MM.1S (cell line): ENCODE data around the gene ORAI3.

ENCODE experiments used
- DNase-seq: peaks from one replicate; pipeline ENCODE4 v3.0.0-alpha.2; 2015
- H2AFZ ChIP-seq: fragments of 300-600 bp; sonication (generic); 2 replicates; pipeline ENCODE4 v1.6.0; 2016; ENCODE audit warnings: antibody characterized with exemption, low read length
- H3F3A ChIP-seq: fragments of 300-600 bp; sonication (generic); 2 replicates; pipeline ENCODE4 v1.6.1; 2016; ENCODE audit warnings: mild to moderate bottlenecking, antibody characterized with exemption, low read length, moderate library complexity, mixed read lengths; ENCODE audit not compliant: insufficient read depth
- H3K27ac ChIP-seq: fragments of 300-600 bp; sonication (generic); 2 replicates; pipeline ENCODE4 v1.5.1; 2016; ENCODE audit warnings: mild to moderate bottlenecking, low read length
- H3K27me3 ChIP-seq: fragments of 300-600 bp; sonication (generic); replicated peaks from 2 replicates; pipeline ENCODE4 v1.6.0; 2016; ENCODE audit warnings: low read length; ENCODE audit not compliant: insufficient read depth
- H3K36me3 ChIP-seq: fragments of 300-600 bp; sonication (generic); replicated peaks from 2 replicates; pipeline ENCODE4 v1.6.1; 2016; ENCODE audit warnings: mild to moderate bottlenecking, low read length, mixed read lengths; ENCODE audit not compliant: insufficient read depth
- H3K4me1 ChIP-seq: fragments of 300-600 bp; sonication (generic); 2 replicates; pipeline ENCODE4 v1.6.1; 2016; ENCODE audit warnings: low read length, mixed read lengths
- H3K4me2 ChIP-seq: fragments of 300-600 bp; sonication (generic); 2 replicates; pipeline ENCODE4 v1.6.0; 2016; ENCODE audit warnings: low read depth, low read length
- H3K4me3 ChIP-seq: fragments of 300-600 bp; sonication (generic); 2 replicates; pipeline ENCODE4 v1.5.1; 2016; ENCODE audit warnings: low read length, mixed read lengths
- H3K79me2 ChIP-seq: fragments of 300-600 bp; sonication (generic); 2 replicates; pipeline ENCODE4 v1.6.1; 2016; ENCODE audit warnings: mixed run types, low read length, mixed read lengths
- H3K9ac ChIP-seq: fragments of 300-600 bp; sonication (generic); 2 replicates; pipeline ENCODE4 v1.6.1; 2016; ENCODE audit warnings: low read length, mixed read lengths
- H3K9me2 ChIP-seq: fragments of 300-600 bp; sonication (generic); replicated peaks from 2 replicates; pipeline ENCODE4 v1.6.1; 2016; ENCODE audit warnings: mild to moderate bottlenecking, low read length, mixed read lengths; ENCODE audit not compliant: insufficient read depth
- H3K9me3 ChIP-seq: fragments of 300-600 bp; sonication (generic); replicated peaks from 2 replicates; pipeline ENCODE4 v1.6.1; 2016; ENCODE audit warnings: mild to moderate bottlenecking, low read length, mixed read lengths; ENCODE audit not compliant: insufficient read depth
- H4K20me1 ChIP-seq: fragments of 300-600 bp; sonication (generic); 2 replicates; pipeline ENCODE4 v1.6.1; 2016; ENCODE audit warnings: mild to moderate bottlenecking, low read length, moderate library complexity, mixed read lengths; ENCODE audit not compliant: insufficient read depth
- EZH2 ChIP-seq: fragments of 300-600 bp; sonication (generic); optimal IDR thresholded peaks from 2 replicates; pipeline ENCODE3; 2017; ENCODE audit warnings: low read depth, mild to moderate bottlenecking, antibody characterized with exemption, low read length, mixed read lengths
- EZH2phosphoT487 ChIP-seq: fragments of 300-600 bp; sonication (generic); IDR thresholded peaks from 2 replicates; pipeline ENCODE4 v1.6.1; 2018; ENCODE audit warnings: antibody characterized with exemption, low read length
- TF ChIP-seq, protein P1 (sequence below): fragments of 300-600 bp; sonication (generic); IDR thresholded peaks from 2 replicates; pipeline ENCODE4 v1.5.1; 2016; ENCODE audit warnings: antibody characterized with exemption, low read length, mixed read lengths

Gene ORAI3

DNA sequence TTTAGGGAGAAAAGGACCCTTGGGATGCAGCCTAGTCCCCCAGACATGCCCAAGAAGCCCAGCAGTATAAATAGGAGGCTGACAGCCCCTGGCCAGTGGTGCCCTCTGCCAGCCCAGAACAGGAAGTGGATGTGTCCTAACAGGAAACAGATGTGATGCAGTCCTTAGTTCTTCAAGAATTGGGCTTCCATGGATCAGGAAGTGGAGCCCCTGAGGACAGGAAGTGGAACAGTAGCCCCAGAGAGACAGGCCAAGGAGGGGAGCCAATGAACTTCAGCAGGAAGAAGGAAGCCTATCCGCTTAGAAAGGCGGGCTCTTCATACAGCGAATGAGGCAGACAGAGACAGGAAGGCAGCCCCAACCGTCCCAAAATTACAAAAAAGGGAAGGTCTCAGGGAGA lies 45.3 kb upstream of the ORAI3 start:
- H2AFZ ChIP-seq = peak overlapping the region; percentile 63
- no peak for TF ChIP-seq EZH2
- TF ChIP-seq EZH2phosphoT487 = no peak
- TF ChIP-seq, protein P1, sequence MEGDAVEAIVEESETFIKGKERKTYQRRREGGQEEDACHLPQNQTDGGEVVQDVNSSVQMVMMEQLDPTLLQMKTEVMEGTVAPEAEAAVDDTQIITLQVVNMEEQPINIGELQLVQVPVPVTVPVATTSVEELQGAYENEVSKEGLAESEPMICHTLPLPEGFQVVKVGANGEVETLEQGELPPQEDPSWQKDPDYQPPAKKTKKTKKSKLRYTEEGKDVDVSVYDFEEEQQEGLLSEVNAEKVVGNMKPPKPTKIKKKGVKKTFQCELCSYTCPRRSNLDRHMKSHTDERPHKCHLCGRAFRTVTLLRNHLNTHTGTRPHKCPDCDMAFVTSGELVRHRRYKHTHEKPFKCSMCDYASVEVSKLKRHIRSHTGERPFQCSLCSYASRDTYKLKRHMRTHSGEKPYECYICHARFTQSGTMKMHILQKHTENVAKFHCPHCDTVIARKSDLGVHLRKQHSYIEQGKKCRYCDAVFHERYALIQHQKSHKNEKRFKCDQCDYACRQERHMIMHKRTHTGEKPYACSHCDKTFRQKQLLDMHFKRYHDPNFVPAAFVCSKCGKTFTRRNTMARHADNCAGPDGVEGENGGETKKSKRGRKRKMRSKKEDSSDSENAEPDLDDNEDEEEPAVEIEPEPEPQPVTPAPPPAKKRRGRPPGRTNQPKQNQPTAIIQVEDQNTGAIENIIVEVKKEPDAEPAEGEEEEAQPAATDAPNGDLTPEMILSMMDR = no peak
- H3K4me2 ChIP-seq = no peak overlapping the region

DNA sequence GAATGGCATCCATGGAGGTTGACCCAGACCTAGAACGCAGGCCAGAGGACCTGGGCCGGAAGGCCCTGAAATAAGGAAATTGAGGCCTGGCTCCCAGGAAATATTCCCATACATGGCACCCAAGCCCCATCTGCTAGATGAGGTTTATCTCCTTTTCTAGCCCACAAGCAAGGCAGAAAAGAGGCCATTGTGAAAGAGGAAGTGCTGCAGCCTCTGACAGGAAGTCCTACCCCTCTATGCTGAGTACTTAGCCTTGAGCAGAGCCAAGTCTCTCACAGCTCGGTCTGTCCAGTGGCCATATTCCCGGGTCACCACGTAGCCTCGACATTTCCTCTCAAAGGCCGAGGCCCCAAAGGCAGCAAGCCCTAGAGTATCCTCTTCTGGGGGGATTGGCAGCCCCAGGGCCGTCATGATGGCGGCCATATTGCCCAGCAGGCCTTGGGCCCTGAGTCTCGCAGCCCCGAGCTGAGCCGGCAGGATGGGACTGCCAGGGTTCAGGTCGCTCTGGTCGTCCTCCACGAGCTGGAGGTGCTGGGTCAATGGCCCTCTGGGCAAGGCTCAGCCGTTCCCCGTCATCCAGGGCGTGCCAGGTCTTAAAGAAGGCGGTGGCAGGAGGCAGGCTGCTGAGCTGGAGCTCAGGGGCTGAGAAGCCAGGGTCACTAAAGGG lies 44.6 kb upstream of the ORAI3 start:
- peak overlapping the region; percentile 63 for H2AFZ ChIP-seq
- H3K27ac ChIP-seq = no peak overlapping the region
- H3K4me1 ChIP-seq = 0 out of 2 replicates have a peak, but pooled peaks cover 3% of the 10 kb centered on the region

More for the DNA sequence above, 45.3 kb upstream of the ORAI3 start:
- no peaks in the 10 kb centered on the region for H3K36me3 ChIP-seq
- no peak overlapping the region for H3K4me3 ChIP-seq
- no peak overlapping the region for H3K27ac ChIP-seq
- no peaks in the 10 kb centered on the region for H3K27me3 ChIP-seq
- H4K20me1 ChIP-seq = no peaks in the 10 kb centered on the region
- H3K79me2 ChIP-seq = no peaks in the 10 kb centered on the region
- H3K9me2 ChIP-seq = no peaks in the 10 kb centered on the region
- no peaks in the 10 kb centered on the region for H3K9me3 ChIP-seq
- no peaks in the 10 kb centered on the region for H3F3A ChIP-seq
- no peak for DNase-seq
- H3K9ac ChIP-seq = no peak overlapping the region
- 0 out of 2 replicates have a peak, but pooled peaks cover 3% of the 10 kb centered on the region for H3K4me1 ChIP-seq

DNA sequence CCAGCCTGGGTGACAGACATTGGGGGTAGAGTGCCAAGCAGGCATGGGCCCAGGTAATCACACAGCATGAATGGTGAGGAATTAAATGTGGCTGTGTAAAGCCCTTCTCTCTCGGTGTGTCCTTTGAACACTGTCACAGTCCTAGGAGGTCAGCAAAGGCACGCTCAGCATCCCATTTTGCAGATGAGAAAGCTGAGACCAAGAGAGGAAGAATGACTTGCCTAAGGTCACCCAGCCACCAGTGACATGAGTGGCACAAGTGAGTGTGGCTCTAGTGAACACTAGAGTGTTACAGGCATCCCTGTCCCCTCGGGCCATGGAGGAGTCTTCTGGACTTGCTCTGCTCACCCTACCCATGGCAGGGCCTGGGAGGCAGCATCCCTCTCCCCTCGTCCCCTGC lies 41.8 kb upstream of the ORAI3 start:
- Histone ChIP-seq H3K4me2 (no peak overlapping the region), H3K27ac (no peak overlapping the region), H3K79me2 (no peaks in the 10 kb centered on the region), H3K9me2 (no peaks in the 10 kb centered on the region), H3K36me3 (no peaks in the 10 kb centered on the region), H3K4me3 (no peak overlapping the region), H3K9ac (no peak overlapping the region), H2AFZ (no peak overlapping the region), H3F3A (no peaks in the 10 kb centered on the region), H3K27me3 (no peaks in the 10 kb centered on the region), H3K9me3 (no peaks in the 10 kb centered on the region), H3K4me1 (0 out of 2 replicates have a peak, but pooled peaks cover 3% of the 10 kb centered on the region), H4K20me1 (no peaks in the 10 kb centered on the region)
- TF ChIP-seq EZH2phosphoT487 = no peak
- no peak for TF ChIP-seq EZH2
- TF ChIP-seq, protein P1 = no peak
- DNase-seq = no peak

More for the DNA sequence above, 44.6 kb upstream of the ORAI3 start:
- H3K36me3 ChIP-seq = no peaks in the 10 kb centered on the region
- H3K79me2 ChIP-seq = no peaks in the 10 kb centered on the region
- no peaks in the 10 kb centered on the region for H3K9me3 ChIP-seq
- no peak overlapping the region for H3K9ac ChIP-seq
- H3K4me3 ChIP-seq = no peak overlapping the region
- no peaks in the 10 kb centered on the region for H4K20me1 ChIP-seq
- no peak overlapping the region for H3K4me2 ChIP-seq
- H3F3A ChIP-seq = no peaks in the 10 kb centered on the region
- DNase-seq = no peak
- TF ChIP-seq, protein P1 = no peak
- TF ChIP-seq EZH2 = no peak
- no peak for TF ChIP-seq EZH2phosphoT487
- no peaks in the 10 kb centered on the region for H3K9me2 ChIP-seq
- H3K27me3 ChIP-seq = no peaks in the 10 kb centered on the region
